NCI-H82 (cell line): ENCODE results near the gene GRID1.

Experiments
- DNase-seq: peaks from one replicate; lab custom pipeline; 2025; lab: John Stamatoyannopoulos, UW

Gene GRID1

GRCh38 chr10:86266446-86267242 lies 100.0 kb downstream of the GRID1 start:
- DNase-seq, result no peak

GRCh38 chr10:86265895-86266259 lies 100.7 kb downstream of the GRID1 start:
- DNase-seq, result no peak

GRCh38 chr10:86265236-86265894 lies 101.2 kb downstream of the GRID1 start:
- DNase-seq, result no peak

GRCh38 chr10:86264481-86265231 lies 101.9 kb downstream of the GRID1 start:
- DNase-seq, result no peak

GRCh38 chr10:86263907-86264306 lies 102.7 kb downstream of the GRID1 start:
- no peak for DNase-seq

- DNase-seq, result no peak
These were observed 103.4 kb downstream of the GRID1 start for GRCh38 chr10:86263209-86263608.

GRCh38 chr10:86262688-86263181 lies 103.9 kb downstream of the GRID1 start:
- DNase-seq, result no peak

- DNase-seq, result peak; percentile 48
These were observed 104.5 kb downstream of the GRID1 start for GRCh38 chr10:86261941-86262687.

- DNase-seq, result no peak
These were observed 105.1 kb downstream of the GRID1 start for GRCh38 chr10:86261470-86261869.

GRCh38 chr10:86260564-86260963 lies 106.0 kb downstream of the GRID1 start:
- no peak for DNase-seq

GRCh38 chr10:86259901-86260562 lies 106.6 kb downstream of the GRID1 start:
- no peak for DNase-seq

- peak; percentile 12 for DNase-seq
These were observed 107.7 kb downstream of the GRID1 start for GRCh38 chr10:86258941-86259340.

- peak; percentile 51 for DNase-seq
These were observed 108.1 kb downstream of the GRID1 start for GRCh38 chr10:86258499-86258898.

GRCh38 chr10:86257683-86258082 lies 108.9 kb downstream of the GRID1 start:
- DNase-seq, result peak; percentile 89

- no peak for DNase-seq
These were observed 109.8 kb downstream of the GRID1 start for GRCh38 chr10:86256690-86257315.

GRCh38 chr10:86255405-86256251 lies 111.0 kb downstream of the GRID1 start:
- no peak for DNase-seq

GRCh38 chr10:86254526-86255174 lies 111.9 kb downstream of the GRID1 start:
- DNase-seq, result no peak

GRCh38 chr10:86254081-86254480 lies 112.5 kb downstream of the GRID1 start:
- DNase-seq, result no peak
